Effector memory CD4-positive, alpha-beta T cell (primary cell): ENCODE results near the gene CAMK2G.

Experiments
- DNase-seq, 3 donors: peaks; one replicate each; pipeline ENCODE4 v3.0.0-alpha.2; 2020
- H3K27ac ChIP-seq: 2 replicates; pipeline ENCODE4 v1.7.0; 2013; ENCODE audit warnings: mild to moderate bottlenecking, low read length, moderate library complexity; ENCODE audit not compliant: insufficient read depth, poor library complexity, severe bottlenecking
- H3K27me3 ChIP-seq: replicated peaks from 2 replicates; pipeline ENCODE4 v1.7.0; 2013; ENCODE audit warnings: mild to moderate bottlenecking, low read length; ENCODE audit not compliant: insufficient read depth, control insufficient read depth, poor library complexity, severe bottlenecking
- H3K36me3 ChIP-seq: 2 replicates; pipeline ENCODE4 v1.7.0; 2013; ENCODE audit warnings: mild to moderate bottlenecking, low read length, moderate library complexity; ENCODE audit not compliant: control insufficient read depth, insufficient read depth
- H3K4me1 ChIP-seq: 2 replicates; pipeline ENCODE4 v1.7.0; 2013; ENCODE audit warnings: low read length, mild to moderate bottlenecking; ENCODE audit not compliant: control insufficient read depth, insufficient read depth, poor library complexity, severe bottlenecking
- H3K4me3 ChIP-seq: 2 replicates; pipeline ENCODE4 v1.7.0; 2013; ENCODE audit warnings: low read length, low read depth, mild to moderate bottlenecking; ENCODE audit not compliant: insufficient read depth, poor library complexity, severe bottlenecking
- H3K9me3 ChIP-seq: 2 replicates; pipeline ENCODE4 v1.7.0; 2013; ENCODE audit warnings: mild to moderate bottlenecking, low read length, moderate library complexity; ENCODE audit not compliant: control insufficient read depth

CAMK2G gene

GRCh38 chr10:73881221-73881919 lies 7.0 kb upstream of the CAMK2G start:
- DNase-seq: no peak
- no peaks in the 10 kb centered on the region for H3K9me3 ChIP-seq
- no peak overlapping the region for H3K27ac ChIP-seq
- H3K4me1 ChIP-seq: peaks cover 6% of the 10 kb centered on the region
- no peaks in the 10 kb centered on the region for H3K36me3 ChIP-seq
- H3K4me3 ChIP-seq: no peak overlapping the region
- no peaks in the 10 kb centered on the region for H3K27me3 ChIP-seq

- no peaks in the 10 kb centered on the region for H3K27me3 ChIP-seq
Observed at GRCh38 chr10:73879296-73880173, 5.2 kb upstream of the CAMK2G start.

GRCh38 chr10:73878365-73878764 lies 4.0 kb upstream of the CAMK2G start:
- H3K9me3 ChIP-seq: no peaks in the 10 kb centered on the region
- DNase-seq: no peak
- H3K36me3 ChIP-seq: no peaks in the 10 kb centered on the region
- H3K27ac ChIP-seq: no peak overlapping the region
- H3K27me3 ChIP-seq: no peaks in the 10 kb centered on the region
- peaks cover 17% of the 10 kb centered on the region for H3K4me1 ChIP-seq
- no peak overlapping the region for H3K4me3 ChIP-seq

More at GRCh38 chr10:73879296-73880173, 5.2 kb upstream of the CAMK2G start:
- Histone ChIP-seq H3K4me1 (peaks cover 17% of the 10 kb centered on the region), H3K4me3 (no peak overlapping the region), H3K36me3 (no peaks in the 10 kb centered on the region), H3K27ac (peak overlapping the region; percentile 33), H3K9me3 (no peaks in the 10 kb centered on the region)
- DNase-seq: peak; percentile 86 to 87 (median 87)

GRCh38 chr10:73877533-73878160 lies 3.3 kb upstream of the CAMK2G start:
- Histone ChIP-seq H3K27ac (no peak overlapping the region), H3K27me3 (no peaks in the 10 kb centered on the region), H3K9me3 (no peaks in the 10 kb centered on the region), H3K4me3 (no peak overlapping the region), H3K36me3 (no peaks in the 10 kb centered on the region), H3K4me1 (peaks cover 24% of the 10 kb centered on the region)
- DNase-seq: no peak

GRCh38 chr10:73876971-73877370 lies 2.6 kb upstream of the CAMK2G start:
- Histone ChIP-seq H3K9me3 (no peaks in the 10 kb centered on the region), H3K36me3 (peaks cover 4% of the 10 kb centered on the region), H3K27me3 (no peaks in the 10 kb centered on the region), H3K4me1 (peaks cover 31% of the 10 kb centered on the region), H3K4me3 (no peak overlapping the region), H3K27ac (no peak overlapping the region)
- no peak for DNase-seq

GRCh38 chr10:73876566-73876965 lies 2.2 kb upstream of the CAMK2G start:
- Histone ChIP-seq H3K27ac (no peak overlapping the region), H3K4me3 (no peak overlapping the region), H3K9me3 (no peaks in the 10 kb centered on the region), H3K4me1 (peaks cover 33% of the 10 kb centered on the region), H3K27me3 (no peaks in the 10 kb centered on the region), H3K36me3 (peaks cover 7% of the 10 kb centered on the region)
- no peak for DNase-seq

- H3K4me3 ChIP-seq: no peak overlapping the region
- H3K4me1 ChIP-seq: peaks cover 33% of the 10 kb centered on the region
- H3K27ac ChIP-seq: no peak overlapping the region
- H3K27me3 ChIP-seq: no peaks in the 10 kb centered on the region
- peaks cover 7% of the 10 kb centered on the region for H3K36me3 ChIP-seq
- no peak for DNase-seq
- H3K9me3 ChIP-seq: no peaks in the 10 kb centered on the region
Observed at GRCh38 chr10:73876157-73876556, 1.8 kb upstream of the CAMK2G start.

- peak overlapping the region; percentile 76 for H3K27ac ChIP-seq
Observed at GRCh38 chr10:73875139-73875475, 752 bp upstream of the CAMK2G start.

GRCh38 chr10:73873838-73874215 lies 528 bp downstream of the CAMK2G start:
- H3K27ac ChIP-seq: peak overlapping the region; percentile 39
- peaks cover 31% of the 10 kb centered on the region for H3K4me1 ChIP-seq
- peaks cover 14% of the 10 kb centered on the region for H3K36me3 ChIP-seq
- no peaks in the 10 kb centered on the region for H3K27me3 ChIP-seq
- no peaks in the 10 kb centered on the region for H3K9me3 ChIP-seq
- DNase-seq: peak in 1 of 3 donors; percentile 8
- peak overlapping the region; percentile 67 for H3K4me3 ChIP-seq

More at GRCh38 chr10:73875139-73875475, 752 bp upstream of the CAMK2G start:
- Histone ChIP-seq H3K36me3 (peaks cover 10% of the 10 kb centered on the region), H3K4me1 (peaks cover 33% of the 10 kb centered on the region), H3K4me3 (peak overlapping the region; percentile 67), H3K9me3 (no peaks in the 10 kb centered on the region), H3K27me3 (no peaks in the 10 kb centered on the region)
- DNase-seq: no peak
